SK-N-SH (cell line): ENCODE data around the gene FBXL5. TPM values are rescaled to one million over a fixed set of nuclear protein-coding genes. Genes with fewer than 3 reads are reported as not detected.

Source experiments
- CTCF ChIA-PET: fragments of 300-600, 350-600 bp; formaldehyde crosslinking; extraction: SDS; loops from one replicate; lab custom pipeline; 2021; lab: Yijun Ruan, JAX
- POLR2A ChIA-PET: fragments of 350-600 bp; sonication (Branson Sonifier 250); formaldehyde crosslinking; extraction: SDS; loops from one replicate; lab custom pipeline; 2020; ENCODE audit warnings: antibody characterized with exemption, inconsistent platforms; lab: Yijun Ruan, JAX
- DNase-seq: peaks from one replicate; pipeline ENCODE4 v3.0.0; 2012
- H2AFZ ChIP-seq: fragments of 200-600 bp; sonication (generic); 2 replicates; pipeline ENCODE4 v1.8.1; 2016; ENCODE audit warnings: antibody characterized with exemption, mild to moderate bottlenecking, low read depth
- H3F3A ChIP-seq: fragments of 200-600 bp; sonication (generic); replicated peaks from 2 replicates; pipeline ENCODE3; 2016; ENCODE audit warnings: antibody characterized with exemption, mild to moderate bottlenecking; ENCODE audit not compliant: insufficient read depth
- H3K27ac ChIP-seq, 2 experiments: fragments of 200-500 bp in 1 of 2; fragments of 200-600 bp in 1 of 2; sonication (Bioruptor generic) in 1 of 2; sonication (generic), shearing (Covaris generic) in 1 of 2; 2 replicates each; pipeline versions ENCODE4 v1.5.1 to v1.6.1; 2014 to 2016; ENCODE audit warnings: low read depth in 2 of 2, inconsistent platforms in 1 of 2, low read length in 1 of 2, mild to moderate bottlenecking in 1 of 2, mixed read lengths in 1 of 2
- H3K27me3 ChIP-seq: fragments of 200-600 bp; sonication (generic), shearing (Covaris generic); 2 replicates; pipeline ENCODE4 v1.6.1; 2016; ENCODE audit warnings: mixed run types; ENCODE audit not compliant: insufficient read depth
- H3K36me3 ChIP-seq, 2 experiments: fragments of 200-500 bp in 1 of 2; fragments of 200-600 bp in 1 of 2; sonication (Bioruptor generic) in 1 of 2; sonication (generic) in 1 of 2; replicated peaks in 1 of 2; 2 replicates each; pipeline versions ENCODE3 to v1.5.1; 2014 to 2016; ENCODE audit warnings: low read length in 1 of 2, mild to moderate bottlenecking in 1 of 2; ENCODE audit not compliant: insufficient read depth in 2 of 2, control insufficient read depth in 1 of 2
- H3K4me1 ChIP-seq, 2 experiments: fragments of 200-500 bp in 1 of 2; fragments of 200-600 bp in 1 of 2; sonication (Bioruptor generic) in 1 of 2; sonication (generic), shearing (Covaris generic) in 1 of 2; 2 replicates each; pipeline versions ENCODE4 v1.5.1 to v1.6.1; 2014 to 2016; ENCODE audit warnings: low read depth in 1 of 2, low read length in 1 of 2, mixed run types in 1 of 2; ENCODE audit not compliant: insufficient read depth in 2 of 2, control insufficient read depth in 1 of 2
- H3K4me2 ChIP-seq: fragments of 200-600 bp; sonication (generic), shearing (Covaris generic); 2 replicates; pipeline ENCODE4 v1.6.1; 2017; ENCODE audit warnings: mixed run types
- H3K4me3 ChIP-seq, 2 experiments: fragments of 200-500 bp in 1 of 2; fragments of 200-600 bp in 1 of 2; sonication (Bioruptor generic) in 1 of 2; sonication (generic), shearing (Covaris generic) in 1 of 2; 2 replicates each; pipeline versions ENCODE4 v1.5.1 to v1.8.1; 2014 to 2016; ENCODE audit warnings: low read depth in 2 of 2, inconsistent platforms in 1 of 2, low read length in 1 of 2, mild to moderate bottlenecking in 1 of 2, mixed read lengths in 1 of 2, moderate library complexity in 1 of 2
- H3K79me2 ChIP-seq: fragments of 200-600 bp; sonication (generic); 2 replicates; pipeline ENCODE4 v1.8.1; 2017; ENCODE audit warnings: mild to moderate bottlenecking; ENCODE audit not compliant: insufficient read depth
- H3K9ac ChIP-seq: fragments of 200-600 bp; sonication (generic); 2 replicates; pipeline ENCODE4 v1.6.1; 2017; ENCODE audit warnings: mixed run types
- H3K9me2 ChIP-seq: fragments of 200-600 bp; sonication (generic); 2 replicates; pipeline ENCODE4 v1.6.1; 2017; ENCODE audit warnings: mixed run types
- H3K9me3 ChIP-seq: fragments of 200-600 bp; sonication (generic); 2 replicates; pipeline ENCODE4 v1.6.1; 2017; ENCODE audit warnings: mixed run types, mild to moderate bottlenecking, moderate library complexity
- H4K20me1 ChIP-seq: fragments of 200-600 bp; sonication (generic); 2 replicates; pipeline ENCODE4 v1.6.1; 2017; ENCODE audit warnings: mild to moderate bottlenecking, mixed run types; ENCODE audit not compliant: insufficient read depth
- FOXJ3 ChIP-seq: sonication (generic); formaldehyde crosslinking; IDR thresholded peaks from 2 replicates; pipeline ENCODE4 v1.5.1; 2020; ENCODE audit warnings: mild to moderate bottlenecking, missing genetic modification reagents
- GABPA ChIP-seq: IDR thresholded peaks from 2 replicates; pipeline ENCODE4 v1.4.0; 2012; ENCODE audit warnings: low read depth, mild to moderate bottlenecking
- GATA2 ChIP-seq: sonication (generic); formaldehyde crosslinking; IDR thresholded peaks from 2 replicates; pipeline ENCODE4 v1.5.0; 2020; ENCODE audit warnings: mild to moderate bottlenecking, missing genetic modification reagents
- JUND ChIP-seq: IDR thresholded peaks from 2 replicates; pipeline ENCODE4 v1.4.0; 2012
- MXI1 ChIP-seq: IDR thresholded peaks from 2 replicates; pipeline ENCODE4 v1.6.1; 2012; ENCODE audit warnings: mild to moderate bottlenecking, low read depth, low read length, improper control_type of control experiment
- NRF1 ChIP-seq: IDR thresholded peaks from 2 replicates; pipeline ENCODE4 v1.6.1; 2012; ENCODE audit warnings: low read depth, mild to moderate bottlenecking, low read length
- RCOR1 ChIP-seq: fragments of 150-350 bp; IDR thresholded peaks from 2 replicates; pipeline ENCODE4 v1.6.1; 2017; ENCODE audit warnings: antibody characterized with exemption, low read length
- RFX5 ChIP-seq: IDR thresholded peaks from 2 replicates; pipeline ENCODE4 v1.6.1; 2012; ENCODE audit warnings: mild to moderate bottlenecking, improper control_type of control experiment, low read length
- TCF12 ChIP-seq: IDR thresholded peaks from 2 replicates; pipeline ENCODE4 v1.4.0; 2012
- WGBS: methylation state at CpG from one replicate; pipeline ENCODE4 v1.1.6; 2017; ENCODE audit warnings: low lambda C conversion rate; 5-methylcytosine and 5-hydroxymethylcytosine counted together
- polyA plus RNA-seq, 3 experiments: library from polyadenylated mRNA; depleted of rRNA; stranded (reverse); fragments of >200 nt; gene quantifications; 2 replicates each; pipeline ENCODE4 v1.2.3, GENCODE V29; 2012
- TF ChIP-seq, protein P1 (sequence below): fragments of 150-350 bp; IDR thresholded peaks from 2 replicates; pipeline ENCODE4 v1.6.1; 2017; ENCODE audit warnings: antibody characterized with exemption, low read length, low read depth, borderline replicate concordance
- TF ChIP-seq, protein P2 (sequence below): IDR thresholded peaks from 2 replicates; pipeline ENCODE4 v1.4.0; 2012; ENCODE audit warnings: low read depth, borderline replicate concordance
- TF ChIP-seq, protein P3 (sequence below): fragments of 150-350 bp; IDR thresholded peaks from 2 replicates; pipeline ENCODE4 v1.6.1; 2016; ENCODE audit warnings: mild to moderate bottlenecking, low read depth, low read length
- TF ChIP-seq, protein P4 (sequence below): IDR thresholded peaks from 2 replicates; pipeline ENCODE4; 2012
- TF ChIP-seq, protein P5 (sequence below): fragments of 200-600 bp; sonication (generic); IDR thresholded peaks from 2 replicates; pipeline ENCODE4 v1.6.1; 2017; ENCODE audit warnings: antibody characterized with exemption, mild to moderate bottlenecking, moderate library complexity

Gene FBXL5
- polyA plus RNA-seq, 1 of the 3 experiments (the other 2 are of a cell fraction): 13.5 TPM

DNA sequence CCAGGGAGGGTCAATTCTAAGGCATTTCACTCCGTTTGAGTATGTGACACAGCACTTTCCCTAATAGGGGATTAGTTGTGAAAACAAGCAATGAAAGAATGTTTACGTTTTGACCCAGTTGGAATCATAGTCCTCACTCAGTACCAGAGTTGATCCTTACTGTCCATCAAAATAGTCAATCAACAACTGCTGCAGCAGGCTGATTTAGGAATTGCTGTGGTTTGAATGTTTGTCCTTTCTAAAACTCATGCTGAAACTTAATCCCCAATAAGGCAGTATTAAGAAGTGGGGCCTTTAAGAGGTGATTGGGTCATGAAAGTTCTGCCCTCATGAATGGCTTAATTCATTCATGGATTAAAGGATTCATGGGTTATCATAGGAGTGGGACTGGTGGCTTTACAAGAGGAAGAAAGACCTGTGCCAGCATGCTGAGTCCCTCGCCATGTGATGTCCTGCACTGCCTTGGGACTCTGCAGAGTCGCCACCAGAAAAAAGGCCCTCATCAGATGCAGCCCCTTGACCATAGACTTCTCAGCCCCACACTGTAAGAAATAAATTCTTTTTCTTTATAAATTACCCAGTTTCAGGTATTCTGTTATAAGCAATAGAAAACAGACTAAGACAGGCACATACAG, 3.1 kb upstream of the FBXL5 start:
- H3K79me2 ChIP-seq: peaks cover 15% of the 10 kb centered on the region
- H3K4me2 ChIP-seq: no peak overlapping the region
- DNase-seq: no peak
- peaks cover 30% of the 10 kb centered on the region for H3F3A ChIP-seq
- H3K36me3 ChIP-seq: peaks cover 6 to 7% of the 10 kb centered on the region in 2 experiments
- no peak overlapping the region for H3K9ac ChIP-seq
- no peaks in the 10 kb centered on the region for H3K27me3 ChIP-seq
- CTCF ChIA-PET: interaction anchor here (1.3 kb wide), 1 partner anchor 201 kb away, joined by 3 read pairs; no protein-coding TSS in a partner anchor
- no peaks in the 10 kb centered on the region for H3K9me2 ChIP-seq
- H3K9me3 ChIP-seq: no peaks in the 10 kb centered on the region
- no peak for TF ChIP-seq NRF1
- TF ChIP-seq GATA2 (CRISPR knock-in tag): no peak
- no peak for TF ChIP-seq TCF12
- TF ChIP-seq GABPA: no peak
- TF ChIP-seq, protein P1, sequence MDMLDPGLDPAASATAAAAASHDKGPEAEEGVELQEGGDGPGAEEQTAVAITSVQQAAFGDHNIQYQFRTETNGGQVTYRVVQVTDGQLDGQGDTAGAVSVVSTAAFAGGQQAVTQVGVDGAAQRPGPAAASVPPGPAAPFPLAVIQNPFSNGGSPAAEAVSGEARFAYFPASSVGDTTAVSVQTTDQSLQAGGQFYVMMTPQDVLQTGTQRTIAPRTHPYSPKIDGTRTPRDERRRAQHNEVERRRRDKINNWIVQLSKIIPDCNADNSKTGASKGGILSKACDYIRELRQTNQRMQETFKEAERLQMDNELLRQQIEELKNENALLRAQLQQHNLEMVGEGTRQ: no peak
- TF ChIP-seq MXI1: no peak
- TF ChIP-seq, protein P2, sequence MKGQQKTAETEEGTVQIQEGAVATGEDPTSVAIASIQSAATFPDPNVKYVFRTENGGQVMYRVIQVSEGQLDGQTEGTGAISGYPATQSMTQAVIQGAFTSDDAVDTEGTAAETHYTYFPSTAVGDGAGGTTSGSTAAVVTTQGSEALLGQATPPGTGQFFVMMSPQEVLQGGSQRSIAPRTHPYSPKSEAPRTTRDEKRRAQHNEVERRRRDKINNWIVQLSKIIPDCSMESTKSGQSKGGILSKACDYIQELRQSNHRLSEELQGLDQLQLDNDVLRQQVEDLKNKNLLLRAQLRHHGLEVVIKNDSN: no peak
- no peak for TF ChIP-seq JUND
- no peak for TF ChIP-seq RFX5
- TF ChIP-seq FOXJ3 (CRISPR knock-in tag): no peak
- TF ChIP-seq, protein P3, sequence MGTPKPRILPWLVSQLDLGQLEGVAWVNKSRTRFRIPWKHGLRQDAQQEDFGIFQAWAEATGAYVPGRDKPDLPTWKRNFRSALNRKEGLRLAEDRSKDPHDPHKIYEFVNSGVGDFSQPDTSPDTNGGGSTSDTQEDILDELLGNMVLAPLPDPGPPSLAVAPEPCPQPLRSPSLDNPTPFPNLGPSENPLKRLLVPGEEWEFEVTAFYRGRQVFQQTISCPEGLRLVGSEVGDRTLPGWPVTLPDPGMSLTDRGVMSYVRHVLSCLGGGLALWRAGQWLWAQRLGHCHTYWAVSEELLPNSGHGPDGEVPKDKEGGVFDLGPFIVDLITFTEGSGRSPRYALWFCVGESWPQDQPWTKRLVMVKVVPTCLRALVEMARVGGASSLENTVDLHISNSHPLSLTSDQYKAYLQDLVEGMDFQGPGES: no peak
- TF ChIP-seq, protein P4, sequence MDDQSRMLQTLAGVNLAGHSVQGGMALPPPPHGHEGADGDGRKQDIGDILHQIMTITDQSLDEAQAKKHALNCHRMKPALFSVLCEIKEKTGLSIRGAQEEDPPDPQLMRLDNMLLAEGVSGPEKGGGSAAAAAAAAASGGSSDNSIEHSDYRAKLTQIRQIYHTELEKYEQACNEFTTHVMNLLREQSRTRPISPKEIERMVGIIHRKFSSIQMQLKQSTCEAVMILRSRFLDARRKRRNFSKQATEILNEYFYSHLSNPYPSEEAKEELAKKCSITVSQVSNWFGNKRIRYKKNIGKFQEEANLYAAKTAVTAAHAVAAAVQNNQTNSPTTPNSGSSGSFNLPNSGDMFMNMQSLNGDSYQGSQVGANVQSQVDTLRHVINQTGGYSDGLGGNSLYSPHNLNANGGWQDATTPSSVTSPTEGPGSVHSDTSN: no peak
- TF ChIP-seq, protein P5, sequence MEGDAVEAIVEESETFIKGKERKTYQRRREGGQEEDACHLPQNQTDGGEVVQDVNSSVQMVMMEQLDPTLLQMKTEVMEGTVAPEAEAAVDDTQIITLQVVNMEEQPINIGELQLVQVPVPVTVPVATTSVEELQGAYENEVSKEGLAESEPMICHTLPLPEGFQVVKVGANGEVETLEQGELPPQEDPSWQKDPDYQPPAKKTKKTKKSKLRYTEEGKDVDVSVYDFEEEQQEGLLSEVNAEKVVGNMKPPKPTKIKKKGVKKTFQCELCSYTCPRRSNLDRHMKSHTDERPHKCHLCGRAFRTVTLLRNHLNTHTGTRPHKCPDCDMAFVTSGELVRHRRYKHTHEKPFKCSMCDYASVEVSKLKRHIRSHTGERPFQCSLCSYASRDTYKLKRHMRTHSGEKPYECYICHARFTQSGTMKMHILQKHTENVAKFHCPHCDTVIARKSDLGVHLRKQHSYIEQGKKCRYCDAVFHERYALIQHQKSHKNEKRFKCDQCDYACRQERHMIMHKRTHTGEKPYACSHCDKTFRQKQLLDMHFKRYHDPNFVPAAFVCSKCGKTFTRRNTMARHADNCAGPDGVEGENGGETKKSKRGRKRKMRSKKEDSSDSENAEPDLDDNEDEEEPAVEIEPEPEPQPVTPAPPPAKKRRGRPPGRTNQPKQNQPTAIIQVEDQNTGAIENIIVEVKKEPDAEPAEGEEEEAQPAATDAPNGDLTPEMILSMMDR: no peak
- TF ChIP-seq RCOR1: no peak
- H4K20me1 ChIP-seq: no peaks in the 10 kb centered on the region; the same call in 1 of the 2 replicates
- H3K27ac ChIP-seq: no peak overlapping the region; a peak in 1 of 4 replicates
- POLR2A ChIA-PET: no interaction called here
- 90% methylated on average over 2 of the region's 4 CpGs for WGBS
- no peak overlapping the region for H3K4me3 ChIP-seq
- no peak overlapping the region for H2AFZ ChIP-seq
- H3K4me1 ChIP-seq: peaks cover 0 to 7% of the 10 kb centered on the region in 2 experiments; a peak in 2 of 4 replicates
